EH (cell line): ENCODE results near the gene KRTAP10-11.
"Not testable (repeated sequence)": the region's sequence is repeated elsewhere in the genome, so short reads cannot be mapped to it uniquely, and the experiment has no call there.

ENCODE experiments used
- DNase-seq: peaks from one replicate; pipeline ENCODE4 v3.0.0-alpha.2; 2015; ENCODE audit warnings: low read depth

The KRTAP10-11 gene

DNA sequence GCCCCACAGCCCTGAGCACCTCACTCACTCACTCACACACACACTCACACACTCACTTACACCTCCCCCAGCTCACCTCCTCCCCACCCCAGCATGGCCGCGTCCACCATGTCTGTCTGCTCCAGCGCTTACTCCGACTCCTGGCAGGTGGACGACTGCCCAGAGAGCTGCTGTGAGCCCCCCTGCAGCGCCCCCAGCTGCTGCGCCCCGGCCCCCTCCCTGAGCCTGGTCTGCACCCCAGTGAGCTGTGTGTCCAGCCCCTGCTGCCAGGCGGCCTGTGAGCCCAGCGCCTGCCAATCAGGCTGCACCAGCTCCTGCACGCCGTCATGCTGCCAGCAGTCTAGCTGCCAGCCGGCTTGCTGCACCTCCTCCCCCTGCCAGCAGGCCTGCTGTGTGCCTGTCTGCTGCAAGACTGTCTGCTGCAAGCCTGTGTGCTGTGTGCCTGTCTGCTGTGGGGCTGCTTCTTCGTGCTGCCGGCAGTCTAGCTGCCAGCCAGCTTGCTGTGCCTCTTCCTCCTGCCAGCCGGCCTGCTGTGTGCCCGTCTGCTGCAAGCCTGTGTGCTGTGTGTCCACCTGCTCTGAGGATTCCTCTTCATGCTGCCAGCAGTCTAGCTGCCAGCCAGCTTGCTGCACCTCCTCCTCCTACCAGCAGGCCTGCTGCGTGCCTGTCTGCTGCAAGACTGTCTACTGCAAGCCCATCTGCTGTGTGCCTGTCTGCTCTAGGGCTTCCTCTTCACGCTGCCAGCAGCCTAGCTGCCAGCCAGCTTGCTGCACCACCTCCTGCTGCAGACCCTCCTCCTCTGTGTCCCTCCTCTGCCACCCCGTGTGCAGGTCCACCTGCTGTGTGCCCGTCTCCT is at the start of gene KRTAP10-11:
Gene KRTAP10-11, plus strand, starts transcription at position 49 of the 856 bp plus-strand sequence. Its CDS starts 45 bp downstream, at position 94.
- DNase-seq: not testable (repeated sequence)

DNA sequence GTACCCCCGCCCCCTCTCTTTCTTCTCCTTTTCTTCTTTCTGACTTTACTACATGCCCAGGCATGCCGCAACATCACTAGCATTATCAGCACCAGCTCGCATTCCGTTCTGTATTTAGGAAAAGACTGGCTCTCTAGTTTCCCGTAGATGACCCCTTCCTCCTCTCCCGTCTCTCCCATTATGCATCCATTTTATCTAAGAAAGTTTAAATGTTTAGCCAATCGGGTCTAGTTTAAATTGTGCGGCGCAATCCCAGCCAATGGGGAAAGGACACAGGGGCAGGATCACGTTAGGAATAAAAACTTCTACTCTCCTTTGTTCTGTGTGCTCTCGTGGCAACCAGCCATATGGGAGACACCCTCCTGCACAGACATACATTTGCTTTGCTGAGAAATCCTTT is 48.2 kb upstream of the KRTAP10-11 start:
- no peak for DNase-seq

DNA sequence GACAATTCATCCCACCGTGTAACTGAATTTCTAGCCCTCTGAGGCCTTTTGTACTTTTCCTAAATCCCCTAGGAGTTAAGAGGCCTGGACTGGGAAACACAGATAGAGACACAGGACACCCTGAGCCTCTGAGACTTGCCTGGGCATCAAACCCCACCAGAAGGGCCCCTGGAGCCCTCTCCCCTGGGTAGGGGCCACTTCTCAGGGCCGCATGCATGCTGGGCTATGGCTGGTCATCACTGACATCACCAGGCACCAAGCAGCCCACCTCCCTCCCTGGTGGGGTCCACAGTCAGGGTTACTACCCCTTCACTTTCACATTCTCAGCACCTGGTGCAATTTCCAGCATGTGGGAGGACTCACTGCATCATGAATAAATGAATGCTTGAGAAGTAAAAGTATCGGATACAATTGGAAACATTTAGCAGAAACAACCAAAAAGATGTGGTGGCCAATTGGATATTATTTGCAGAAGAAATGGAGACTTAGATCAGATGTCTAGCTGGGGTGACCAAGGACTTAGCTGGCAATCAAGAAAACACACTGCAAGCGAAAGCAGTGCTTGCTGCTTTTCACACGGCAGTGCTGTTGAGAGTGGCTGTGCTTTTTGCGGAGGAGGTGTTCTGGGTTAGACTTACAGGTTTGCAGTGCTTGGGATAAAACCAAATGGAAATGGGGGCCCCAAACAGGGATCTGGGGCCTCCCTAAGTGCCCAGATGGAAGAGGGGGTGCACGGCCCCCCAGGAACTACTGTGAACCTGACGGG is 46.8 kb upstream of the KRTAP10-11 start:
- no peak for DNase-seq

DNA sequence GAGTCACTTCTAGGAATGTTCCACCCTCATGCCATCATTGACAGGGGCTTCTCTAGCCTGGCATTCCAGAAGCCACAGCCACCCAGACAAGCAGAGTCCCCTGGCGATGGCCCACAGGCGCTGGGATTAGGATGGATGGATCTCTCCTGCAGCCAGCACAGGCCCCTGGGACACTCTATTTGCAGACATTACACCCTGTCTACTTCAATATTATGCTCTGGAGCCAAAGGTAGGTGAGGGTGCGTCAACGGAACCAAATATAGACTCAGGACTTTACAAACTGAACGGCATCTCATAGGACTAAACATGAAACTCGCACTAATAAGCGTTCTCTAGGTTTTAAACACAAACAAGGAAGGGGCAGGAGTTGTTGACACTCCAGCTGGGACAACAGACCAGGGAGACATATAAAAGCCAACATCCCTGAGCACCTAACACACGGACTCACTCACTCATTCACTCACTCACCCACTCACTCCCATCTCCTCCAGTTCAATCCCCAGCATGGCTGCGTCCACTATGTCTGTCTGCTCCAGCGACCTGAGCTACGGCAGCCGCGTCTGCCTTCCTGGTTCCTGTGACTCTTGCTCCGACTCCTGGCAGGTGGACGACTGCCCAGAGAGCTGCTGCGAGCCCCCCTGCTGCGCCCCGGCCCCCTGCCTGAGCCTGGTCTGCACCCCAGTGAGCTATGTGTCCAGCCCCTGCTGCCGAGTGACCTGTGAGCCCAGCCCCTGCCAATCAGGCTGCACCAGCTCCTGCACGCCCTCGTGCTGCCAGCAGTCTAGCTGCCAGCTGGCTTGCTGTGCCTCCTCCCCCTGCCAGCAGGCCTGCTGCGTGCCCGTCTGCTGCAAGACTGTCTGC is 45.9 kb upstream of the KRTAP10-11 start, which contains the start of gene KRTAP10-7:
Gene KRTAP10-7, plus strand, starts transcription at position 480 of the 861 bp plus-strand sequence. Its CDS starts 25 bp downstream, at position 505.
- not testable (repeated sequence) for DNase-seq

- not testable (repeated sequence) for DNase-seq
Measured at GRCh38 chr21:44601091-44601490, 45.1 kb upstream of the KRTAP10-11 start.

- DNase-seq: no peak
Measured at GRCh38 chr21:44601596-44602462, 44.4 kb upstream of the KRTAP10-11 start.

DNA sequence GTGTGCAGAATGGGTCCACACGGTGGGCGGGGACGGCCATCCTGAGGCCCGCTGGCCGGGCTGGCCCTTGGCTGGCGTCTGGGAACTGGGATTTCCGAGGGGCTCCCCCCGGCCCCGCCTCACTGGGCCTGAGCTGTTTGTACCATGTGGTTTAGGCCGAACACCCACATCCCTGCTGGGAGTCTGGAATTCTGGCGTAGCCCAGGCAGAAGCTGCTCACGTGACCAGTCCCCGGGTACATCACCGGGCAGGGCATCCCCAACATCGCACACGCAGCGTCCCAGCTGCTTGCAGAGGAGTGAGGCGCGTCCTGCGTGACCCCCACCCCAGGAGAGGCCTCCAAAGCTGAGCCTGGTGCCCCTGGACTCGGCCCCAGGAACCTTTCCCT is 43.8 kb upstream of the KRTAP10-11 start:
- no peak for DNase-seq

DNA sequence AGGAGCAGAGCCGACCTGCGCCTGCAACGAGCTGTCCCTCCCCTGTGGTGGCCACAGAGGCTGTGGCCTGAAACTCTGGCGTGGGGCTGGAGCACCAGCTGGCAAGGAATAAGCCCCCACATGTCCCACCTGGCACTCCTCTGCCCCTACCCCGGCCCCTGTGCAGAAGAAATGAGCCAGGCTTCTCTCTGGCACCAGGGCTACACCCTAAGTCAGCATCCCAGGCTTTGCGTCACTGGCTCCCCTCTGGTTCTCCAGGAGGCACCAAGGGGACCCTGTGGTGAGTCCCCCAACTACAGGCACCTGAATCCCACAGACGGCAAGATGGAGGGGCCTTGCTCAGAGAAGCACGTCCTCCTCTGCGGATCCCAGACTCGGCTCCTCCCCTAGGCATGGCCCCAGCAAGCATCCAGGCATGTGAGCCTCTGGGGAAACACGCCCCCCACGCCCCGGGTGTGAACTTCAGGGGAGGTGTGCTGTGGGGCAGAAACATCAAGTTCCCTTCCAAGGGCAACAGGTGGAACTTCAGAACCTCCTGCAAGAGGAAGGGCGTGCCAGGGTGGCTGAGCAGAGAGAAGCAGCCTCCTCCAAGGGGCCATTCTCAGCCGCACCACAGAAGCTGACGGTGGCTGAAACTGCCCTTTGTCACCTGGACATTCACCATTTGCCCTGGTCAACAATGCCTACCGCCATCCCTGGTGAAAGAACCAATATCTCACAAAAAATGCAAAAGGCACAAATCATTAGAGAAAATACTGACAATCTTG is 42.9 kb upstream of the KRTAP10-11 start:
- no peak for DNase-seq

DNA sequence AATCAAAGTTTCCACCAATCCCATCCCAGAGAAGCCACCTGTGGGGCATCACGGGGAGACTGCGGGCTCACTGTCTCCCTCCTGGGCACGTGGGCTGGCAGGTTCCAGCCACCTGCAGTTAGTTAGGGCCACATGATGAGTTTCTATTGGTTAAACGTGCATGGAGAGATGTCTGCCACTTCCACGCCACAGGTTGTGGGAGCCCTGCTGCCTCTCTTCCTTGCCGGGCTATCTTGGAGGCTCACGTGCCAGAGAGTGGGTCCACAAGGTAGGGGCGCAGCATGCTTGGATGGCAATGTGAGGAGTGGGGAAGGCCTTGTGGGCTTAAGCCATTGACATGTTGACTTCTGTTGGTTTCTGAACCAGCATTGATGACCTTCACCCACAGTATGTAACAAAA is 42.3 kb upstream of the KRTAP10-11 start:
- no peak for DNase-seq

DNA sequence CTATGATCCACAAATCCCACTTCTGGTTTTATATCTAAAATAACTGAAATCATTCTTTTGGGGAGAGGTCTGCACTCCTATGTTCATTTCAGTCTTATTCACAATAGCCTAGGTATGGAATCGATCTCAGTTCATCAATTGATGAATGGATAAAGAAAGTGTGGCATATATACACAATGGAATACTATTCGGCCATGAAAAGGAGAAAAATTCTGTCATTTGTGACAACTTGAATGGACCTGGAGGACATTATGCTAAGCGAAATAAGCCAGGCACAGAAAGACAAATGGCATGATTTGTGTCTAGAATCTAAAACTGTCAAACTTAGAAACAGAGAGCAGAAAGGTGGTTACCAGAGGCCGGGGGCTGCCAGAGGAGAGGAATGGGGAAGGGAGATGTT is 39.7 kb upstream of the KRTAP10-11 start:
- no peak for DNase-seq

- no peak for DNase-seq
Measured at GRCh38 chr21:44609193-44609592, 37.0 kb upstream of the KRTAP10-11 start.

GRCh38 chr21:44610157-44610843 is 35.9 kb upstream of the KRTAP10-11 start:
- not testable (repeated sequence) for DNase-seq

DNA sequence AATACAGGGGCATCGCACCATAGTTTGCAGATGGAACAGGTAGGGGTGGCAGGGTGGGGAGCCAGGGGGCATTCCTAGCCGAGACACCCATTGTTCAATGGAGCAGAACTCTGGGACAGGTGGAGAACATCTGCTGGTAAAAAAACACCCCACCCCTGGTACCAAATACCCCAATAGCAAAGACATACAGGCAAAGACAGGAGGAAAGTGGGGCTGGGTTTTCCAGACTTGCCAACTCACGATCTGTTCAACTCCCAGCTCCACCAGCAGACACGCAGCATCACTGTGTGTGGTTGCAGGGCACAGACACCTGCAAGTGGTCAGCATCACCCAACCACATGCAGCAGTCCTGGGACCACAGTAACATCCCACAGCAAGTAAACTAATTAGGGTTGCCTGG is 34.7 kb upstream of the KRTAP10-11 start:
- DNase-seq: no peak

DNA sequence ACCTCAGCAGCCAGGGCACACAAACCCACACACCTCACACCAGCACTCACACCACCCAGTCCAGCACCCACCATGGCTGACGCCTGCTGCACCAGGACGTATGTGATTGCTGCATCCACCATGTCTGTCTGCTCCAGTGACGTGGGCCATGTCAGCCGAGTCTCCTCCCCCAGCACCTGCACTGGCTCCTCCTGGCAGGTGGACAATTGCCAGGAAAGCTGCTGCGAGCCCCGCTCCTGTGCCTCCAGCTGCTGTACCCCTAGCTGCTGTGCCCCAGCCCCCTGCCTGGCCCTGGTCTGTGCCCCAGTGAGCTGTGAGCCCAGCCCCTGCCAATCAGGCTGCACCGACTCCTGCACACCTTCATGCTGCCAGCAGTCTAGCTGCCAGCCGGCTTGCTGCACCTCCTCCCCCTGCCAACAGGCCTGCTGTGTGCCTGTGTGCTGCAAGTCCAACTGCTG is 34.2 kb upstream of the KRTAP10-11 start, which contains the start of gene KRTAP10-8:
Gene KRTAP10-8, plus strand, starts transcription at position 51 of the 458 bp plus-strand sequence. Its CDS starts 22 bp downstream, at position 73.
- DNase-seq: no peak

- DNase-seq: no peak
Measured at GRCh38 chr21:44612669-44613229, 33.5 kb upstream of the KRTAP10-11 start.

DNA sequence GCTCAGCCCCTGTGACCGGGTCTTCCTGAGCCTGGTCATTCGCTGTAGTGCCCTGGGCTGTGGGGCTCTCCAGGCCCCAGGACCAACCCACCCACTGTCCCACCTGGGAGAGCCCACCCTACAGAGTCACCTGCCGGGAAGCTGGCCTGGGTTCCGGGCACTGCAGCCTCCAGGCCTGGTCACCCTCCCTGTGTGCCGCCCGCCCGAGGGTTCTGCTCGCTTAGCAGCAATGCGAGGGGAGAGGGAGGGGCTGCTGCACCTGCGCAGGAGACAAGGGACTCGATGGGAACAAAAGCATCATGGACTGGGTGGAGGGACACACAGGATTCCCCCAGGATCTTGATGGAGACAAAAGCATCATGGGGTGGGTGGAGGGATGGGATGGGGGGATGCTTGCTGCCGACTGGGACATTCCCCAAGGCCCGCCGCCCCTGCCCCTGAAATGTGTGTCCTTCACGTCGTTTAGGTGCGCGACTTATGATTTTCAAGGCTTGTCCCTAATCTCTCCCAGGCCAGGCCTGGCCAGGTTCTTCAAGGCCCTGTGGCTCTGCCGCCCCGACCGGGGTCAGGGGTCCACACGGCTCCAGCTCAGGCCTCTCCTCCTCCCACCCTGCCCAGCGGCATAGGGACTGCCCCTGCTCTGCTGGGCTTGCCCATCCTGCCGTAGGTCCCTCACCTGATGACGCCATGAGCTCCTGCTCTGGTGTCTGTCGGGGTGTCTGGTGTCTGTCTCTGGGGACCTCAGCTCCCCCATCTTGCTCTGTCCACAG is 32.6 kb upstream of the KRTAP10-11 start:
- no peak for DNase-seq

DNA sequence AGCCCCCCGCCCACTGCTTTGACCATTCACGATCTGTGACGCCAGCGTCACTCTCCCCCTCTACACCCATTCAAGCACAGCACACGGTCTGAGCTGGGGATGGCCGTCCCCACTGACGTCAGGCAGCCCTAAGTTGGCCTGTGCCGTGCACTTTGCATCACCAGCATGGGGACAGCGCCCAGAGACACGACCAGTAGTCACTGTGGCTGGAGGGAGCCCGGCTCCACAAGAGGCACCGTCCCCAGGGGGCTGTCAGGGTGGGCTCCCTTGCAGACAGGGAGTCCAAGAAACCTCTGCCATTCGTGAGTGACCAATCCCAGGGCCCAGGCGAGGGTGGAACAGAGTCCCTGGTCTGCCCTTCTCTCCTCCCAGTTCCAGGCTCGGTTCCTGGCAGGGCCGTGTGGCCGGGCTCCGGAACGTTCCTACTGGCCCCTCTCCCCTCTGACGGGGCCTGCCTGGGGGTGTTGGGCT is 32.0 kb upstream of the KRTAP10-11 start:
- DNase-seq: no peak

DNA sequence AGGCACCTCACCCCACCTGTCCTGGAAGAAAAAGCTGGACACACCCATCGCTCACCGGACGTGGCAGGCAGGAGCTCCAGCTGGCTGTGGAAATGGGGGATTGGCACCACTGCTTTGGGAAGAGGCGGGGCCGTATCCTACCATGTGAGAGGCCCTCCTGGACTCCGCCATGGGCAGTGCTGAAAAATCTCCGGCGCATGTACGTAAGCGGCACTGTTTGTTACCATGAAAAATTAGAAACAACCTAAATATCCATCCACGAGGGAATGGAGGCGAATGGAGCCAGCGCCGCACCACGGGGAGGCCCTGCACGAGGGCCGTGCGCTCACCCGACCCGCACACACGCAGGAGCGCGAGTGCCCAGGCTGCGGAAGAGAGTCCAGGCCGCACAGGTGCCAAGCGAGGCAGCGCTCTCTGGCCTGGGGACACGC is 31.2 kb upstream of the KRTAP10-11 start:
- no peak for DNase-seq
